HCT116 (cell line): ENCODE measurements around the gene COG6. TPM values are rescaled to one million over a fixed set of nuclear protein-coding genes. Genes with fewer than 3 reads are reported as not detected.

Source experiments
- ATAC-seq: fragments of 200-7000 bp; cut with Tn5 transposase; 2 replicates; pipeline ENCODE4 v1.9.1; 2020; ENCODE audit warnings: mild to moderate bottlenecking, moderate library complexity
- BruUV-seq: library from RNA; stranded (reverse); fragments of 400-500 nt; replicated peaks from 2 replicates; lab custom pipeline; 2021; lab: Mats Ljungman, UMichigan
- CTCF ChIA-PET: fragments of 300-600 bp; sonication (Branson Sonifier 250); formaldehyde crosslinking; loops from one replicate; lab custom pipeline; 2021; ENCODE audit warnings: antibody characterized with exemption; lab: Charles Lee
- POLR2A ChIA-PET: fragments of 300-600, 350-600 bp; sonication (Branson Sonifier 250); formaldehyde crosslinking; loops from one replicate; lab custom pipeline; 2021; ENCODE audit warnings: antibody characterized with exemption; lab: Charles Lee
- RAD21 ChIA-PET, 2 experiments: fragments of 300-600 bp; sonication (Branson Sonifier 250); formaldehyde crosslinking; loops; one replicate each; lab custom pipeline; 2023; ENCODE audit warnings: low total read pairs in 2 of 2; ENCODE audit not compliant: uncharacterized antibody in 2 of 2, unreplicated experiment in 2 of 2, low non-redundant PET in 1 of 2; lab: Charles Lee
- DNase-seq: peaks from one replicate; pipeline ENCODE4 v3.0.0-alpha.2; 2010; ENCODE audit warnings: low read depth, low spot score
- H2AFZ ChIP-seq: fragments of 200-600 bp; shearing (Covaris generic), sonication (generic); 2 replicates; pipeline ENCODE4 v1.6.1; 2017; ENCODE audit warnings: low read depth, mixed run types, mixed read lengths, antibody characterized with exemption, low read length; ENCODE audit not compliant: poor library complexity, severe bottlenecking
- H3K27ac ChIP-seq: 2 replicates; pipeline ENCODE4 v1.5.1; 2012; ENCODE audit warnings: low read depth, low read length
- H3K27me3 ChIP-seq: fragments of 200-600 bp; sonication (generic); 2 replicates; pipeline ENCODE4 v1.6.1; 2016; ENCODE audit warnings: mixed run types, low read length, mixed read lengths; ENCODE audit not compliant: insufficient read depth
- H3K36me3 ChIP-seq, 2 experiments: fragments of 200-500 bp in 1 of 2; fragments of 200-600 bp in 1 of 2; sonication (Bioruptor generic) in 1 of 2; sonication (generic) in 1 of 2; 2 replicates each; pipeline versions ENCODE4 v1.5.1 to v1.6.1; 2014 to 2016; ENCODE audit warnings: low read length in 2 of 2, inconsistent platforms in 1 of 2, mixed read lengths in 1 of 2, mixed run types in 1 of 2; ENCODE audit not compliant: insufficient read depth in 2 of 2, control insufficient read depth in 1 of 2
- H3K4me1 ChIP-seq, 2 experiments: fragments of 200-600 bp in 1 of 2; sonication (generic) in 1 of 2; 2 replicates each; pipeline versions ENCODE4 v1.5.1 to v1.6.1; 2012 to 2017; ENCODE audit warnings: low read length in 2 of 2, inconsistent platforms in 1 of 2, mild to moderate bottlenecking in 1 of 2, mixed read lengths in 1 of 2, mixed run types in 1 of 2, moderate library complexity in 1 of 2; ENCODE audit not compliant: insufficient read depth in 2 of 2, control insufficient read depth in 1 of 2
- H3K4me2 ChIP-seq: fragments of 200-600 bp; sonication (generic); 2 replicates; pipeline ENCODE4 v1.6.1; 2017; ENCODE audit warnings: mixed run types, low read length, mixed read lengths
- H3K4me3 ChIP-seq, 2 experiments: fragments of 200-600 bp in 1 of 2; sonication (generic) in 1 of 2; replicated peaks in 1 of 2; 2 replicates each; pipeline ENCODE4 v1.5.1; 2011 to 2016; ENCODE audit warnings: low read length in 2 of 2, control low read depth in 1 of 2, low read depth in 1 of 2, mild to moderate bottlenecking in 1 of 2, mixed read lengths in 1 of 2, mixed run types in 1 of 2
- H3K79me2 ChIP-seq: fragments of 200-600 bp; sonication (generic); 2 replicates; pipeline ENCODE4 v1.6.1; 2017; ENCODE audit warnings: mild to moderate bottlenecking, mixed run types, low read length, moderate library complexity, mixed read lengths; ENCODE audit not compliant: insufficient read depth
- H3K9ac ChIP-seq: fragments of 200-600 bp; sonication (generic); 2 replicates; pipeline ENCODE4 v1.6.1; 2016; ENCODE audit warnings: low read length, mixed read lengths
- H3K9me2 ChIP-seq: fragments of 200-600 bp; sonication (generic), shearing (Covaris generic); 2 replicates; pipeline ENCODE4 v1.6.1; 2017; ENCODE audit warnings: mixed run types, mild to moderate bottlenecking, moderate library complexity; ENCODE audit not compliant: insufficient read depth
- H3K9me3 ChIP-seq, 2 experiments: fragments of 200-500 bp in 1 of 2; fragments of 200-600 bp in 1 of 2; sonication (Bioruptor generic) in 1 of 2; sonication (generic) in 1 of 2; 2 replicates each; pipeline ENCODE4 v1.6.1; 2014 to 2017; ENCODE audit warnings: low read length in 2 of 2, mixed read lengths in 2 of 2, inconsistent platforms in 1 of 2, low read depth in 1 of 2, mild to moderate bottlenecking in 1 of 2, mixed run types in 1 of 2, moderate library complexity in 1 of 2; ENCODE audit not compliant: control insufficient read depth in 1 of 2, insufficient read depth in 1 of 2
- H4K20me1 ChIP-seq: fragments of 200-600 bp; sonication (generic), shearing (Covaris generic); 2 replicates; pipeline ENCODE4 v1.6.1; 2017; ENCODE audit warnings: mixed run types, mild to moderate bottlenecking, moderate library complexity; ENCODE audit not compliant: insufficient read depth
- ATF3 ChIP-seq: IDR thresholded peaks from 2 replicates; pipeline ENCODE4 v1.6.1; 2012
- CTCF ChIP-seq, 3 experiments: fragments of 200-600 bp in 1 of 3; sonication (generic) in 1 of 3; IDR thresholded peaks in 2 of 3; conservative IDR thresholded peaks in 1 of 3; 2 replicates each; pipeline ENCODE4 v1.5.1; 2012 to 2017; ENCODE audit warnings: low read depth in 2 of 3, low read length in 2 of 3, antibody characterized with exemption in 1 of 3, borderline replicate concordance in 1 of 3, control low read depth in 1 of 3, mild to moderate bottlenecking in 1 of 3, mixed read lengths in 1 of 3, mixed run types in 1 of 3, moderate library complexity in 1 of 3; ENCODE audit not compliant: insufficient read depth in 1 of 3
- EGR1 ChIP-seq: IDR thresholded peaks from 2 replicates; pipeline ENCODE4 v1.6.1; 2012; ENCODE audit warnings: low read depth
- ELF1 ChIP-seq: IDR thresholded peaks from 2 replicates; pipeline ENCODE4 v1.6.1; 2012; ENCODE audit warnings: low read depth, borderline replicate concordance
- EZH2 ChIP-seq: fragments of 200-600 bp; sonication (generic); IDR thresholded peaks from 2 replicates; pipeline ENCODE4 v1.6.1; 2017; ENCODE audit warnings: antibody characterized with exemption, mixed run types
- EZH2phosphoT487 ChIP-seq: fragments of 200-600 bp; IDR thresholded peaks from 2 replicates; pipeline ENCODE4 v1.6.1; 2018; ENCODE audit warnings: antibody characterized with exemption, borderline replicate concordance
- JUND ChIP-seq: IDR thresholded peaks from 2 replicates; pipeline ENCODE4 v1.6.1; 2012
- MAX ChIP-seq: IDR thresholded peaks from 2 replicates; pipeline ENCODE4 v1.6.1; 2012
- POLR2A ChIP-seq: IDR thresholded peaks from 2 replicates; pipeline ENCODE4 v1.7.0; 2011; ENCODE audit warnings: borderline replicate concordance; ENCODE audit not compliant: insufficient read depth, insufficient read length; ENCODE audit errors: extremely low read depth
- POLR2AphosphoS5 ChIP-seq: IDR thresholded peaks from 2 replicates; pipeline ENCODE4 v1.6.1; 2011; ENCODE audit warnings: mild to moderate bottlenecking, low read depth, low read length, moderate library complexity
- RAD21 ChIP-seq: IDR thresholded peaks from 2 replicates; pipeline ENCODE4 v1.6.1; 2012; ENCODE audit warnings: low read depth, mild to moderate bottlenecking
- REST ChIP-seq: IDR thresholded peaks from 2 replicates; pipeline ENCODE4 v1.6.1; 2012; ENCODE audit warnings: low read depth
- SIN3A ChIP-seq: IDR thresholded peaks from 2 replicates; pipeline ENCODE4 v1.6.1; 2012; ENCODE audit warnings: low read depth
- SP1 ChIP-seq: IDR thresholded peaks from 2 replicates; pipeline ENCODE4 v1.6.1; 2012; ENCODE audit warnings: low read depth
- SRF ChIP-seq: IDR thresholded peaks from 2 replicates; pipeline ENCODE4 v1.6.1; 2012; ENCODE audit warnings: low read depth
- YY1 ChIP-seq: IDR thresholded peaks from 2 replicates; pipeline ENCODE4 v1.6.1; 2011; ENCODE audit warnings: low read length, low read depth, moderate library complexity, mild to moderate bottlenecking; ENCODE audit not compliant: insufficient replicate concordance; ENCODE audit errors: extremely low read depth
- ZBTB33 ChIP-seq: IDR thresholded peaks from 2 replicates; pipeline ENCODE4 v1.6.1; 2011; ENCODE audit warnings: mild to moderate bottlenecking, low read length, moderate library complexity; ENCODE audit not compliant: insufficient replicate concordance; ENCODE audit errors: extremely low read depth
- ZNF274 ChIP-seq: fragments of 200-500 bp; sonication (Bioruptor generic); IDR thresholded peaks from 2 replicates; pipeline ENCODE4 v1.6.1; 2014; ENCODE audit warnings: mild to moderate bottlenecking, low read depth, low read length, inconsistent platforms
- intact Hi-C: fragments of 100-400 bp; cut with micrococcal nuclease; formaldehyde crosslinking; loops from 2 replicates; pipeline ENCODE4 v1.10.0; 2022
- total RNA-seq: library from RNA; stranded (reverse); gene quantifications from one replicate; pipeline ENCODE4 v1.2.1, GENCODE V29; 2021; ENCODE audit not compliant: unreplicated experiment

The COG6 gene
- total RNA-seq, 1 experiment from 2014 or later: 33.6 TPM

- Histone ChIP-seq H3K9me3 (no peaks in the 10 kb centered on the region), H3K27me3 (no peaks in the 10 kb centered on the region), H3K4me1 (no peaks in the 10 kb centered on the region), H3K27ac (no peak overlapping the region), H3K9ac (no peak overlapping the region), H3K9me2 (no peaks in the 10 kb centered on the region), H3K4me3 (no peak overlapping the region), H3K4me2 (no peak overlapping the region), H3K79me2 (no peaks in the 10 kb centered on the region), H2AFZ (no peak overlapping the region), H4K20me1 (no peaks in the 10 kb centered on the region), H3K36me3 (no peaks in the 10 kb centered on the region)
- ATAC-seq: no peak
- ChIA-PET POLR2A (no interaction called here), CTCF (interaction anchor here (1.4 kb wide), 1 partner anchor 77 kb away, joined by 4 read pairs; no protein-coding TSS in a partner anchor), RAD21 (no interaction called here)
- DNase-seq: no peak
- TF ChIP-seq REST (no peak), ZNF274 (no peak), POLR2A (no peak), EZH2 (no peak), EZH2phosphoT487 (no peak), RAD21 (no peak), ATF3 (no peak), SRF (no peak), POLR2AphosphoS5 (no peak), SP1 (no peak), YY1 (no peak), CTCF (IDR thresholded peaks at IDR 0.05 in 2 of 3, conservative IDR thresholded peaks at IDR 0.05 in 1 of 3; ENCODE audit: borderline replicate concordance in 1 of 3, insufficient read depth in 1 of 3, low read depth in 2 of 3, low read length in 2 of 3) (no peak), SIN3A (no peak), JUND (no peak), EGR1 (no peak), ELF1 (no peak), ZBTB33 (no peak), MAX (no peak)
- BruUV-seq: no TSS peak
- intact Hi-C loops: no loop called here
These were observed 37.4 kb downstream of the COG6 start for GRCh38 chr13:39692660-39693438.
